Left lung (tissue), 10 donors: ENCODE data around the gene CFTR. TPM values are rescaled to one million over a fixed set of nuclear protein-coding genes. Genes with fewer than 3 reads are reported as not detected.

Experiments
- ATAC-seq: fragments of 200-7000 bp; cut with Tn5 transposase; one replicate; pipeline ENCODE4 v1.9.1; 2020; ENCODE audit warnings: moderate library complexity
- DNase-seq, 4 donors: peaks; one replicate each; pipeline ENCODE4 v3.0.0-alpha.2; 2013 to 2020
- H3K27ac ChIP-seq, 2 donors: fragments of 200-600 bp; sonication (generic) in 1 of 2; one replicate each; pipeline versions ENCODE4 v1.5.0 to v1.8.0; 2020 to 2021
- H3K27me3 ChIP-seq, 2 donors: fragments of 200-600 bp; sonication (generic) in 1 of 2; one replicate each; pipeline versions ENCODE4 v1.5.0 to v1.8.0; 2020 to 2021
- H3K36me3 ChIP-seq, 2 donors: fragments of 200-600 bp; sonication (generic) in 1 of 2; one replicate each; pipeline versions ENCODE4 v1.5.0 to v1.8.0; 2020 to 2021
- H3K4me1 ChIP-seq, 2 donors: fragments of 200-600 bp; one replicate each; pipeline ENCODE4 v1.8.0; 2021
- H3K4me3 ChIP-seq, 2 donors: fragments of 200-600 bp; sonication (generic) in 1 of 2; one replicate each; pipeline versions ENCODE4 v1.5.0 to v1.8.0; 2020 to 2021; ENCODE audit warnings: mild to moderate bottlenecking in 1 of 2
- H3K9me3 ChIP-seq, 2 donors: fragments of 200-600 bp; sonication (generic) in 1 of 2; one replicate each; pipeline versions ENCODE4 v1.5.0 to v1.8.0; 2020 to 2021
- CTCF ChIP-seq, 2 donors: fragments of 200-600 bp; sonication (generic) in 1 of 2; IDR thresholded peaks; one replicate each; pipeline versions ENCODE4 v1.5.0 to v1.8.0; 2021; ENCODE audit warnings: antibody characterized with exemption in 2 of 2
- intact Hi-C, 2 donors: fragments of 100-400 bp; cut with DNase I; formaldehyde crosslinking; loops; one replicate each; pipeline versions ENCODE4 v1.11.2 to v1.14.2; 2022
- polyA plus RNA-seq, 6 donors: library from polyadenylated mRNA; unstranded; fragments of 120-200 nt; gene quantifications; one replicate each; pipeline ENCODE4 v1.2.1, GENCODE V29; 2013; ENCODE audit not compliant: insufficient read length in 6 of 6
- total RNA-seq, 2 donors: library from RNA; stranded (reverse); fragmentation: NEBNext Ultra II Directional; extraction: Animal tissue kit (Norgen Biotek cat#: 25700); gene quantifications; one replicate each; pipeline ENCODE4 v1.2.1, GENCODE V29; 2021
- donor health status: DM: no; HTN: yes; CAD: no.
- donor health status: DM: no; HTN: no; CAD: no.

The CFTR gene
- total and polyA plus RNA-seq, 8 donors = 15.4 to 40.6 (median 31.2) TPM

- ATAC-seq = no peak
- Histone ChIP-seq H3K4me1 (no peaks in the 10 kb centered on the region), H3K9me3 (no peaks in the 10 kb centered on the region), H3K4me3 (no peak overlapping the region), H3K36me3 (no peaks in the 10 kb centered on the region), H3K27me3 (no peaks in the 10 kb centered on the region), H3K27ac (no peak overlapping the region)
- TF ChIP-seq CTCF (IDR thresholded peaks at IDR 0.05) = no peak
- intact Hi-C loops = no loop called here
- no peak for DNase-seq
Observed at GRCh38 chr7:117492649-117493048, 12.8 kb downstream of the CFTR start.

- Histone ChIP-seq H3K36me3 (no peaks in the 10 kb centered on the region), H3K9me3 (no peaks in the 10 kb centered on the region), H3K27me3 (no peaks in the 10 kb centered on the region), H3K4me1 (no peaks in the 10 kb centered on the region), H3K4me3 (no peak overlapping the region), H3K27ac (no peak overlapping the region)
- ATAC-seq (no peak), DNase-seq (no peak)
- intact Hi-C loops = no loop called here
- no peak for TF ChIP-seq CTCF (IDR thresholded peaks at IDR 0.05)
Observed at GRCh38 chr7:117493460-117493859, 13.6 kb downstream of the CFTR start.

- intact Hi-C loops = no loop called here
- Histone ChIP-seq H3K36me3 (no peaks in the 10 kb centered on the region), H3K4me3 (no peak overlapping the region), H3K27ac (no peak overlapping the region), H3K9me3 (no peaks in the 10 kb centered on the region), H3K4me1 (no peaks in the 10 kb centered on the region), H3K27me3 (no peaks in the 10 kb centered on the region)
- no peak for DNase-seq
- TF ChIP-seq CTCF (IDR thresholded peaks at IDR 0.05) = no peak
- no peak for ATAC-seq
Observed at GRCh38 chr7:117495308-117495707, 15.5 kb downstream of the CFTR start.

GRCh38 chr7:117502331-117502730 lies 22.5 kb downstream of the CFTR start:
- intact Hi-C loops = no loop called here
- no peak for ATAC-seq

GRCh38 chr7:117505238-117505637 lies 25.4 kb downstream of the CFTR start:
- intact Hi-C loops = no loop called here
- no peaks in the 10 kb centered on the region for H3K36me3 ChIP-seq
- H3K27me3 ChIP-seq = no peaks in the 10 kb centered on the region
- no peaks in the 10 kb centered on the region for H3K4me1 ChIP-seq
- no peak for DNase-seq
- no peaks in the 10 kb centered on the region for H3K9me3 ChIP-seq
- TF ChIP-seq CTCF (IDR thresholded peaks at IDR 0.05) = no peak
- no peak overlapping the region for H3K4me3 ChIP-seq
- no peak for ATAC-seq
- no peak overlapping the region for H3K27ac ChIP-seq

More at GRCh38 chr7:117502331-117502730, 22.5 kb downstream of the CFTR start:
- H3K27me3 ChIP-seq = no peaks in the 10 kb centered on the region
- no peak for DNase-seq
- no peaks in the 10 kb centered on the region for H3K9me3 ChIP-seq
- no peaks in the 10 kb centered on the region for H3K4me1 ChIP-seq
- no peak overlapping the region for H3K4me3 ChIP-seq
- no peak overlapping the region for H3K27ac ChIP-seq
- no peak for TF ChIP-seq CTCF (IDR thresholded peaks at IDR 0.05)
- no peaks in the 10 kb centered on the region for H3K36me3 ChIP-seq
